ENCODE data around the gene OR2A14.
A peak's percentile ranks its signal among the peaks of the same experiment; 100 is the strongest.
"Not testable (repeated sequence)": the region's sequence is repeated elsewhere in the genome, so short reads cannot be mapped to it uniquely, and the experiment has no call there.

The OR2A14 gene, protein sequence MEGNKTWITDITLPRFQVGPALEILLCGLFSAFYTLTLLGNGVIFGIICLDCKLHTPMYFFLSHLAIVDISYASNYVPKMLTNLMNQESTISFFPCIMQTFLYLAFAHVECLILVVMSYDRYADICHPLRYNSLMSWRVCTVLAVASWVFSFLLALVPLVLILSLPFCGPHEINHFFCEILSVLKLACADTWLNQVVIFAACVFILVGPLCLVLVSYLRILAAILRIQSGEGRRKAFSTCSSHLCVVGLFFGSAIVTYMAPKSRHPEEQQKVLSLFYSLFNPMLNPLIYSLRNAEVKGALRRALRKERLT

DNA sequence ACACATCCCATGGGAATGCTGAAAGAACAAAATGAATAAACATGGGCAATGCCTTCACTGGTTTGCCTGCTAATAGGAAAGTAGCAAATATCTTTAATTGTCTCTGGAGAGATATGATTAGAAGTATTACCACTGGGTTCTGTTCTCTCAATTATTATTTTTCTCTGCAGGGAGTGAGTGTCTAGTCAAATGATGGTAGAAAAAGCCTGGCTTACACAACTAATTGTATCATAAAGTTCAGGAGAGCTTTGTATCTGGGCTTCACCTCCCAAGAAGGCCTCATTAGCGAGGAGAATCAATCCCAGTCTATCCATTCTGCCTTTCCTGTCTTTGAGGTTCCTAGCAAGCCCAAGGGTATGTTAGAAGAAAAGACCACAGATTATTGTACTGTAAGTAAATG is at the start of gene OR2A14:
OR2A14 (plus strand) TSS at position 301 of the 400 bp plus-strand sequence. CDS start 5,937 bp downstream, outside the sequence.
- DNase-seq, result no peak

DNA sequence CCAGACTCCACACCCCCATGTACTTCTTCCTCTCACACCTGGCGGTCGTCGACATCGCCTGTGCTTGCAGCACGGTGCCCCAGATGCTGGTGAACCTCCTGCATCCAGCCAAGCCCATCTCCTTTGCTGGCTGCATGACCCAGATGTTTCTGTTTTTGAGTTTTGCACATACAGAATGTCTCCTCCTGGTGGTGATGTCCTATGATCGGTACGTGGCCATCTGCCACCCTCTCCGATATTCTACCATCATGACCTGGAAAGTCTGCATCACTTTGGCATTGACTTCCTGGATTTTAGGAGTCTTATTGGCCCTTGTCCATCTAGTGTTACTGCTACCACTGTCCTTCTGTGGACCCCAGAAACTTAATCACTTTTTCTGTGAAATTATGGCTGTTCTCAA is 48.6 kb upstream of the OR2A14 start:
- no peak for DNase-seq

DNA sequence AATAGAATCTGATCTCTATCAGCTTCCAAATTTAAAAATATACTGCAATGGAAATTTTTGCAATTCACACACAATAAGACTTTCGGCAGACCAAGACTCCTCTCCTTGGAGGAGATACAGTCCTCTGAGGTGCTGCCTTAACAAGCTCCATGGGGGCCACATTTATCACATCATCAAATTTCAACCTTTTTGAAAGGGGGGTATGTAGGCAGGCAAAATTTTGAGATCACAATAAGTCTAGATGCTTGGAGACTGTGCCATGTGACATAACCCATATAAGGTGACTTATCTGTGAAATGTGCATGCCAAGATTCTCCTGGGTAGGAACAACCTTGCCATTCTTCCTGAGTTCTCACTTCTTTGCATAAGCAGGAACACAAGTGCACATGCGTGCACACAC is 37.0 kb upstream of the OR2A14 start, which contains the start of gene OR2A12:
OR2A12 (plus strand) TSS at position 301 of the 400 bp plus-strand sequence. CDS start 8,830 bp downstream, outside the sequence.
- no peak for DNase-seq

DNA sequence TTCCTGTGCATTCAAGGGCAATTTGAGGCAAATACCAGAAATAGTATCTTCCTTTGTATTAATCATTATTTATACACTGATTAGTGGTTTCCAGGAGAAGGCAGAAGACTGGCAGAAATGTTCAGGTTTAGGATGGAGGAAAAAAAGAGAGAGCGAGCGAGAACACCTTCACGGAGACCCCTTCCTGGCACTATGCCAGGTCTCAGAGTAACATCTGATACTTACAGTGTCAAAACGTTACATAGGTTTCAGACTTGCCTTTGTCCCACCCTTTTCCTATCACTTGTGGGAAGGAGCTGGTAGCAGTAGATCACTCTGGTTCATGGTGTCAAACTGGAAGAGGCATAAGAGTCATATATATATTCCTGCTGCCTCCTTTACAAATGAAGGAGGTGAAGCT is 36.2 kb upstream of the OR2A14 start:
- DNase-seq, result no peak

DNA sequence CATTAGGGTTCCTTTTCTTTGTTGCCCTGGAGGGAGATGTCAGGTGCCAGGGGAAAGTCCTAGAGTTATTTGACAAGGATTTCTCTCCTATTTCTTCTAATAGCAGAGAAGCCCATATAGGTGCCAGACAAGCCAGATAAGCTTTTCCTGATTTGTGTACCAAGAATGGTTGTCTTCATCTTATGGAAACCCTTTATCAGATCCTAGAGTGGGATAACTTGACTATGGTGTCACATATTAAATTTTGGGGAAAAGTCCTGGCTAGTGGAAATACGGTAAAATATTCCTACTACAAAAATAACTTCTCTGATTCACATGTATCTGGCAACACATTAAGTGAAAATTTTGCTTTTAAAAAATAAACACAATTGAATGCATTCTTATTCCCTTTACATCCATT is 35.7 kb upstream of the OR2A14 start:
- DNase-seq, result no peak

DNA sequence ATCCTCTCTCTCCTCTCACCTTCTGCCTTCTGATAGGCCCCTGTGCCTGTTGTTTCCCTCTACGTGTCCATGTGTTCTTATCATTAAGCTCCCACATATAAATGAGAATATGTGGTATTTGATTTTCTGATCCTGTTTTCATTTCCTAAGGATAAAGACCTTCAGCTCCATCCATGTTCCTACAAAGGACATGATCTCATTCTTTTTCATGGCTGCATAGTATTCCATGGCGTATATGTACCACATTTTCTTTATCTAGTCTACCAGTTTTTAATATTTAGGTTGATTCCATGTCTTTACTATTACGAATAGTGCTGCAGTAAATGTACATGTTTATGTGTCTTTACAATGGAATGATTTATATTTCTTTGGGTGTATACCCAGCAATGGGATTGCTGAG is 32.3 kb upstream of the OR2A14 start:
- no peak for DNase-seq

DNA sequence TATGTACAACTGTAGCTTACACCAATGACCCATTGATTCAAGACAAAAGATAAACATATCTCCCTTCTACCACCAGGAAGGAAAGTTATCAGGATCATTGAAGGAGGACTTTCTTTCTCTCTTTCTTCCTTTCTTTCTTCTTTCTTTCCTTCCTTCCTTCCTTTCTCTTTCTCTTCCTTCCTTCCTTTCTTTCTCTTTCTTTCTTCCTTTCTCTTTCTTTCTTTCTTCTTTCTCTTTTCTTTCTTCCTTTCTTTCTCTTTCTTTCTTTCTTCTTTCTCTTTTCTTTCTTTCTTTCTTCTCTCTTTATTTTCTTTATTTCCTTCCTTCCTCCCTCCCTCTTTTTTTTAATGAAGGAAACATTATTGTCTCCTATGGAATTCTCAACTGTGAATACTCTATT is 24.2 kb upstream of the OR2A14 start:
- no peak for DNase-seq

DNA sequence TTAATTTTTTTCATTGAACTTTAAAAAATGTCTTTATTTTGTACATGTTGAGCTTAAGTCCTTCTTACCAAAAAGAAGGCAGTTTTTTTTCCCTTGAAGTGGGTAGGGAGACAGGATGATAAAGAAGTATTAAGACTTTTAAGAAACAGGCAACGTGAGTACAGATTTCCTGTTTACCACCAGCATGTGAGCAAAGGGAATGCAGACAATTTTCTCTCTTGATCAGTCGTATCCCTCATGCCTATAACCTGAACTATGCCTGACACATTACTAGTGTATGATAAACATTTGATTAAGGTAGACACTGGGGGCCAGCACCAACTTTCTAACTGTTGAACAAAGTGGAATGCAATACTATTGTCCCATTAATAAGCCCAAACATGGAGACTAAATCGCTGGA is 22.4 kb upstream of the OR2A14 start:
- DNase-seq, result no peak

DNA sequence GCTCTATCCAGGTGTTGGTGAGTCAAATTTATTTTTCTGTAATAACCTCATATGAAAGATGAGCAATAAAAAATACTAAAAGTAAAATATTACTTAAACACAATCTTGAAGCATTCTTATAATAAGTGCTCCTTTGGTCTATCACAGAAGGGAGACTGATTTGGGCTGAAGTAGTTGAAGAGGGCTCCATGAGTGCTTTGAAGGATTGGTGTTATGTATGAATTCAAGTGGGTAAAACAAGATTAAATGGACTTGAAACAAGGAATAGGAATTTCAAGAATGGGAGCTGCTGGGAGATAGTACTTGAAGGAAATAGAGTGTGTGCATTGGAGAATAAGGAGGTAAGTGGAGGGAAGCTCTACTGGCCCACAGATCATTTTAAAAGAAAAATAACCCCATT is 20.9 kb upstream of the OR2A14 start:
- DNase-seq, result no peak

DNA sequence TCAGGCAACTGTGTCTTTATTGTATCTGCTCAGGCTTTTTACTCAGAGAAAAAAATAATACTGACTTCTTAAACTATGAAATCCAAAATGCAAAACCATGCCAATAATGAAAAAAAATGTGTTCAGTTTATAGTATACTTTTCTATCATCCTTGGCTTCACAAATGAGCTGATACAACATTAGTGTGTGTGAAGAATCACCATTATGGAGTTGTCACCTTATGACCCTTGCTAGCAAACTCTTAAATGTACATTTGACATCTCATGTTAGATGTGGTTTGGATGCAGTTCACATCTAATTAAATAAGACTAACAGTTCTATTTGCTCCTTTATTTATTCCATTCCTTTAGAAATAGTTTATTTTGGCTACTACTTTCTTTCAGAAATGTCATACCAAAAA is 17.8 kb upstream of the OR2A14 start:
- DNase-seq, result no peak

DNA sequence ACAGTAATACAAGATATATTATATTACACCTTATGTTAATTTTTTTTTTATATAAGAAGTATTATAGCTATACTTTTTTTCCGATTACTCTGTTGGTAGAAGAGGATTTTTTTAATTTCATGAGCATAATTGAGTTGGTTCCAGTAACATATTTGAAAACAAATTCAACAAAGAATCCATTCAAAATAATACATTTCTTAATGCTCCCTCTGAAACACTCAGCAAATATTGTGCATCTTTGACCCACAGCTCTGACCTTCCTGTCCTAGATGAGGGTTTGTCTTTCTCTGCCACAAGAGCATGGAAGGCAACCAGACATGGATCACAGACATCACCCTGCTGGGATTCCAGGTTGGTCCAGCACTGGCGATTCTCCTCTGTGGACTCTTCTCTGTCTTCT is 13.7 kb upstream of the OR2A14 start, which contains the start of gene OR2A2:
OR2A2 (plus strand) TSS at position 301 of the 400 bp plus-strand sequence; CDS start at position 301, 0 bp downstream.
- no peak for DNase-seq

DNA sequence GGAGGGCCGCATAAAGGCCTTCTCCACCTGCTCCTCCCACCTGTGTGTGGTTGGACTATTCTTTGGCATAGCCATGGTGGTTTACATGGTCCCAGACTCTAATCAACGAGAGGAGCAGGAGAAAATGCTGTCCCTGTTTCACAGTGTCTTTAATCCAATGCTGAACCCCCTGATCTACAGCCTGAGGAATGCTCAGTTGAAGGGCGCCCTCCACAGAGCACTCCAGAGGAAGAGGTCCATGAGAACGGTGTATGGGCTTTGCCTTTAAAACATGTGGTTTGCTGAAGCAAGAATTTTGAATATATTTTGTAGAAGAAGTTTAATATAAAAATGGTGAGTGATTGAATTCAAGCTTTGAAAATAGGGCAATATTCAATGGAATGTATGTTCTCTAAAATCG is 12.7 kb upstream of the OR2A14 start:
- DNase-seq, result no peak

DNA sequence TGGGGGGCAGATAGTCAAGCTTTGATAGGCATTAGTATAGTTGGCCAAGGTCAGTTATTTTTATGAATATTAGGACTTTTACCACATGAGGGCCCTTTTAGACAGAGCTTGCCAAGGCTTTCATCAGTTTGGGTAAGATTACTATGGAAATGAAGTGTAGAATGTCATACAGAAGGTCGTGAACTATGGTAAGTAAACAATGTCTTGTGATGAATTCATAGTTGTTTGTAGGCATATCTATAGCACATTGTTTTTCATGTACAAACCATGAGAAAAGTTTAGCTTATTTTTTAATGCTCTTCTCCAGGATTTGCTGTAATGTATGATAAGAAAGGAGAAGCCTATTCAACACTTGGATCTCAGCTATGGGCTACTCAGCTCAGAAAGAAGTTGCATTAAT is 9.3 kb upstream of the OR2A14 start:
- DNase-seq, result no peak

DNA sequence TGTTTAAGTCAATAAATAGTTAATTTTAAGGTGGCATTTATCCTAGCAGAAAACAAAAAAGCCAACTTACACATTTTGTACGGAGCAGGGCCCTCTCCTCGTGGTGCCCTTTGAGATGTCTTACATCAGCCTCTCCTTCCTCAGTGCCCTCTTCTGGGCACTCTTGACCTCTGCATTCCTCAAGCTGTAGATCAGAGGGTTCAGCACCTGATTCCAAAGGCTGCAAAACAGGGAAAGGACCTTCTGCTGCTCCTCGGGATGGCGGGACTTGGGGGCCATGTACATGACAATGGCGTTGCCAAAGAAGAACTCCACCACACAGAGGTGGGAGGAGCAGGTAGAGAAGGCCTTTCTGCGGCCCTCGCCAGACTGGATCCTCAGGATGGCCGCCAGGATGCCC is 4.6 kb upstream of the OR2A14 start:
- DNase-seq, result no peak

DNA sequence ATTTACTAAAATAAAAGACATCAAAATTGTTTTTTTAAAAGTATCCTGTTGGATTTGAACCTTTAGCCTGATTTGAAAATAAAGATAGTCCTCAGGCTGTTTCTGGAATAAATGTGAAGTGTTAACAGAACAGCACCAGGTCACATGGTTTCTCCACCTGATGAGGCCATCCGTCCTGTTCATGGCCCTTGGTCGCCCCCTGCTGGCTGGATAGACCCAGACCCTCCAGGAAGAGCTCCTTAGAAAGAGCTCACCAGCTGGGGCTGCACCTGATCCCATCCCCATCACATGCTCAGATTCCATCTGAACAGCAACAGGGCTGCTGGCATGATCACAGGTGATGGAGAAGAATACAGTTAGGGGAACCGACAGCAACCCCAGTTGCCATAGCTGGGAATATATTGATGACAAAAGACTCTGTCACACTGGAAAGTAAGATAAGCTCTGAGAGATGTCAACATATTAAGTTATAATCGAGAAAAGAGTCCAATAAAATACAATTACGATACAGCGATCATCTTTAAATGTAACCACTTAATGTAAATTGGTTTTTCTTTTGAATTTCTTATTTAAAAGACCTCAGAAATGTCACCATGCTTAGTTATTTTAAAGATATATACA is 4.8 kb downstream of the OR2A14 start:
- DNase-seq, result peak; percentile 57

DNA sequence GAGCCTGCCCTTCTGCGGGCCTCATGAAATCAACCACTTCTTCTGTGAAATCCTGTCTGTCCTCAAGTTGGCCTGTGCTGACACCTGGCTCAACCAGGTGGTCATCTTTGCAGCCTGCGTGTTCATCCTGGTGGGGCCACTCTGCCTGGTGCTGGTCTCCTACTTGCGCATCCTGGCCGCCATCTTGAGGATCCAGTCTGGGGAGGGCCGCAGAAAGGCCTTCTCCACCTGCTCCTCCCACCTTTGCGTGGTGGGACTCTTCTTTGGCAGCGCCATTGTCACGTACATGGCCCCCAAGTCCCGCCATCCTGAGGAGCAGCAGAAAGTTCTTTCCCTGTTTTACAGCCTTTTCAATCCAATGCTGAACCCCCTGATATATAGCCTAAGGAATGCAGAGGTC is 6.6 kb downstream of the OR2A14 start:
- not testable (repeated sequence) for DNase-seq

DNA sequence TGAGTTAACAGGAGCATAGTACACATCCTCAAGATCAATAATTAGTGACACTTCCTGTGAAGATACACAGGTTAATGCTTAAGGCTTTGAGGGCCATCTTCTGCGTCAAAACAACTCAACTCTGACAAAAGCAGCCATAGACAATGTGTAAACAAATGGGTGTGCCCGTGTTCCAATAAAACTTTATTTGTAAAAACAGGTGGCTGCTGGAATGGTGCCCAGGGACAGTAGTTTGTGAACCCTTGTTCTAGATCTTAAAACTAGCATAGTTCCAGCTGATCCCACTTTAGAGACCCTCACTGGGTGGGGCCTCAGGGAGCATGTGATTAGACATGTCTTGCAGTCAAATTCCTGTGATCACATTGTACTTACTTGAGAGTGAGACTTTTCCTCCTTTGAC is 7.8 kb downstream of the OR2A14 start:
- DNase-seq, result no peak

DNA sequence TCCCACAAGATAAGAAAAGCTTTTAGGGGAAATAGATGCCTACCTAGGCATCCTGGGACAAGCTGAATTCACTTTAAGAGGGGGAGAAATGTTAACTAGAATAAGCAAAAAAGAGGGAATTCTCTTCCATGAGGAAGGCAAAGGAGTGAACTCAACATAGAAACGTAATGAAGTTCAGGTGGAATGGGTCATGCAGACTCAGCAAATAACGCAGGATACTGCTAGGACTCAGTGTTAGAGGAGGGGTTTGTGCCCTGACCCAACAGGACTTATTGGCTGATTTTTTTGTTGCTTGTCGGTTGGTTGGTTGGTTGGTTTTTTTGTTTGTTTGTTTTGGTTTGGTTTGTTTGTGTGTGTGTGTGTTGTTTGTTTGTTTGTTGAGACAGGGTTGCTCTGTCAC is 9.3 kb downstream of the OR2A14 start:
- no peak for DNase-seq

DNA sequence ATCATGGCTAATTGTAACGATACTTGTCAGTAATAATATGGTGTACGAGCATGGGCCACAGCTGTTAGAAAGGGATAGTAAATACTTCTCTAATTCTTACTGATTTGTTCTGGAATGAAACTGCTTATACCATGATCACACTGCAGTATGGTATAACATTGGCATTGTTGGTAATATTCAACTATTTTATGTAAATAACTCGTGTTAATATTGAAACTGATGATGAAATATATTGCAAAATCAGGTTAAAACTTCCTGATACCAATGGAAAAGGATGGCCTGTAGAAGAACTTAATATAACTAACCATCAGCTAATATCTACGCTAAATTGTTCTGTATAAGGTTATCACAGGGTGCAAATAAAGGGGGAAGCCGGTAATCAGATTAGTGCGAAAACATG is 10.3 kb downstream of the OR2A14 start:
- no peak for DNase-seq

DNA sequence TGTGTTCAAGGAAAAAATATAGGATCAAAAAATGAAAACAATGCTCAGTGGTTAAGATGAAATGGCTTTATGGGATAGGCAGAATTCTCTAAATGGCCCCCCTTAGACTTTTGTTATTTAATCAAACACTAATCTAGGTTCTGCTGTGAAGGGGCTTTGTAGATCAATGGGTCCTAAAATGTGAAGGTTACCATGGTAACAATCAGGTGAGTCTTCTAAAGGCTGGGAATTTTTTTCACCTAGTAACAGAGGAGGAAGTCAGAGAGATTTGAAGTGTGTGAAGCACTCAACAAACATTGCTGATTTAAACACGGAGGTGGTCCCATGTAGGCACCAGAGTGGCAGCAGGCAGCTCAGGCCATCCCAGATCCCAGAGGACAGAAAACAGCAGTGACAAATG is 11.1 kb downstream of the OR2A14 start:
- DNase-seq, result no peak

DNA sequence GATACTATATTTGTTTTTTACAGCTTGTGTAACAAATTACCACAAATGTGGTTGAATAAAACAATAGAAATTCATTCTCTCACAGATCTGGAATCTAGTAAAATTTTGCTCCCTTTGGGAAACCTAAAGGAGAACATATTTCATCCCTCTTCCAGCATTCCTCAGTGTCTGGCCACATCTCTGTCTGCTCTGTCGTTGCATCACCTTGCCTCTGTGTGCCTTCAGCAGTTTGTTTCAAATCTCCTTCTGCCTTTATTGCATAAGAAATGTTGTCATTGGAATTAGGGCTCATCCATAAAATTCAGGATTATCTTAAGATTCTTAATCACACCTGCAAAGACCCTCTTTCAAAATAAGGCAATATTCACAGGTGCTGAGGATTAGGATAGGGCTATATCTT is 14.5 kb downstream of the OR2A14 start:
- DNase-seq, result no peak

DNA sequence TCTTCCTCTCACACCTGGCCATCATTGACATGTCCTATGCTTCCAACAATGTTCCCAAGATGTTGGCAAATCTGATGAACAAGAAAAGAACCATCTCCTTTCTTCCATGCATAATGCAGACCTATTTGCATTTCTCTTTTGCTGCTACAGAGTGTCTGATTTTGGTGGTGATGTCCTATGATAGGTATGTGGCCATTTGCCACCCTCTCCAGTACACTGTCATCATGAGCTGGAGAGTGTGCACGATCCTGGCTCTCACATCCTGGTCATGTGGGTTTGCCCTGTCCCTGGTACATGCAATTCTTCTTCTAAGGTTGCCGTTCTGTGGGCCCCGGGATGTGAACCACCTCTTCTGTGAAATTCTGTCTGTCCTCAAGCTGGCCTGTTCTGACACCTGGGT is 19.2 kb downstream of the OR2A14 start:
- DNase-seq, result no peak

DNA sequence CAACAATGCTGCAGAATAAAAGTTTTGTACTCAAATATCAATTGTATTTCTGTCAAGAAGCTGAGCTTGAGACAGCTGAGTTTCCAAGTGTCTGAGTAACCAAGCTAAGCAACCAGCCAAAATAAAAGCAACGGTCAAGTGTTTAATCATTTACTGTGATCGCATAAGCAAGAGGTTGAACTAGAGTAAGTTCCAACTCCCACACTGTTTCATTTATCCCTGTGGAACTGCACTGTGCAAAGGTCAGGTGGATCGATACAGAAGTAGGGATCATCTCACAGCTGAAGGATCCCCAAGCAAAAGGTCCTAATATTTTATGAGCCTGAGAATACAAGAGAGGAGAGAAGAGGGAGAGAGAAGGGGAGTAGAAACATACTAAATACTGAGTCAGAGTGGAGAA is 21.4 kb downstream of the OR2A14 start:
- no peak for DNase-seq

DNA sequence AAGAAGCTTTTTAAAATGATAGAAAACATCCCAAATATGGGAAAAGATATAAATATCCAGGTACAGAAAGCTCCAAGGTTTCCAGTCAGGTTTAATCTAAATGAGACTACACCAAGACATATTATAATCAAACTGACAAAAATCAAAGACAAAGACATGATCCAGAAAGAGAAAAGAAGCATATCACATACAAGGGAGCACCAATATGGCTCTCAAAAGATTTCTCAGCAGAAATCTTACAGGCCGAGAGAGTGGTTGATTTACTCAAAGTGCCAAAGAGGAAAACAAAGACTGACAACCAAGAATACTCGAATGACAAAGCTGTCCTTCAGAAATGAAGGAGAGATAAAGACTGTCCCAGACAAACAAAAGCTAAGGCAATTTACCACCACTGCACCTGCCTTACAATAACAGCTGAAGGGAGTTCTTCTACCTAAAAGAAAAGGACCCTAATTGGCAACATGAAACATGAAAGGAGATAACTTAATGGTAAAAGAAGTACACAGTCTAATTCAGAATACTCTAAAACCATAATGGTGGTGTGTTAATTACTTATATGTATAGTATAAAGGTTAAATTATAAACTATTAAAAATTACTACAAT is 25.4 kb downstream of the OR2A14 start:
- no peak for DNase-seq
